Psoas muscle (tissue), 8 donors: ENCODE results near the gene STRN. TPM values are rescaled to one million over a fixed set of nuclear protein-coding genes. Genes with fewer than 3 reads are reported as not detected.
A peak's percentile ranks its signal among the peaks of the same experiment; 100 is the strongest.
"Not testable (repeated sequence)": the region's sequence is repeated elsewhere in the genome, so short reads cannot be mapped to it uniquely, and the experiment has no call there.

Experiments
- ATAC-seq, 4 donors: fragments of 200-7000 bp; cut with Tn5 transposase; one replicate each; pipeline ENCODE4 v1.9.1; 2020; ENCODE audit warnings: moderate library complexity in 3 of 4, mild to moderate bottlenecking in 2 of 4
- DNase-seq, 2 donors: peaks; one replicate each; pipeline ENCODE4 v3.0.0-alpha.2; 2020
- H3K27ac ChIP-seq: fragments of 200-600 bp; one replicate; pipeline ENCODE4 v1.8.0; 2022
- H3K27me3 ChIP-seq, 3 donors: fragments of 200-600 bp in 1 of 3; one replicate each; pipeline versions ENCODE4 v1.6.1 to v1.8.0; 2013 to 2022; ENCODE audit warnings: low read length in 2 of 3, mild to moderate bottlenecking in 2 of 3, moderate library complexity in 1 of 3; ENCODE audit not compliant: insufficient read depth in 3 of 3
- H3K36me3 ChIP-seq, 2 donors: fragments of 200-600 bp in 1 of 2; one replicate each; pipeline versions ENCODE4 v1.6.1 to v1.8.0; 2013 to 2022; ENCODE audit warnings: low read depth in 1 of 2, mild to moderate bottlenecking in 1 of 2, moderate library complexity in 1 of 2; ENCODE audit not compliant: insufficient read depth in 1 of 2
- H3K4me1 ChIP-seq: fragments of 200-600 bp; one replicate; pipeline ENCODE4 v1.8.0; 2022
- H3K4me3 ChIP-seq: fragments of 200-600 bp; one replicate; pipeline ENCODE4 v1.8.0; 2022; ENCODE audit warnings: mild to moderate bottlenecking
- H3K9me3 ChIP-seq: fragments of 200-600 bp; one replicate; pipeline ENCODE4 v1.8.0; 2022
- CTCF ChIP-seq: fragments of 200-600 bp; IDR thresholded peaks from one replicate; pipeline ENCODE4 v1.8.0; 2022; ENCODE audit warnings: antibody characterized with exemption
- WGBS, 3 donors: extraction: QIAGEN DNeasy Blood & Tissue Kit; methylation state at CpG; one replicate each; pipeline versions ENCODE4 v1.1.6 to v1.1.7; 2013; 5-methylcytosine and 5-hydroxymethylcytosine counted together
- intact Hi-C, 2 donors: fragments of 100-400 bp; cut with DNase I; formaldehyde crosslinking; loops; one replicate each; pipeline versions ENCODE4 v1.11.0 to v1.14.2; 2022
- polyA plus RNA-seq, 3 donors: library from polyadenylated mRNA; stranded (reverse); fragments of 200-250 nt; gene quantifications; one replicate each; pipeline ENCODE4 v1.2.3, GENCODE V29; 2013
- total RNA-seq, 4 donors: library from RNA; stranded (reverse); fragmentation: NEBNext Ultra II Directional in 2 of 4; extraction: Animal tissue kit (Norgen Biotek cat#: 25700) in 2 of 4; gene quantifications; one replicate each; pipeline versions ENCODE4 v1.2.1 to v1.2.4, GENCODE V29; 2021 to 2023
- donor health status: healthy with polysubstance abuse.
- donor health status: DM: no; HTN: no; CAD: no; lungs with moderate emphysema.
- donor health status: Bipolar disorder and iron deficiency.
- donor health status: healthy.
- donor health status: DM: yes; HTN: yes; CAD: no.
- donor health status: DM: no; HTN: no; CAD: no.
- donor health status: DM: no; HTN: no; CAD: no.
- donor health status: DM: yes; HTN: yes; CAD: no.

STRN gene
- total and polyA plus RNA-seq, 7 donors, result 12.7 to 48.5 (median 29.1) TPM

- 90 to 91% (median 91%) methylated on average over 7 of the region's 7 CpGs for WGBS, 3 donors
Measured at GRCh38 chr2:36892805-36893204, 73.5 kb downstream of the STRN start.

GRCh38 chr2:36889795-36890194 is 76.5 kb downstream of the STRN start:
- ATAC-seq (peak; percentile 81 to 96 (median 86)), DNase-seq (no peak)
- Histone ChIP-seq H3K36me3 (peaks cover 0 to 71% of the 10 kb centered on the region in 2 donors), H3K27me3 (no peaks in the 10 kb centered on the region), H3K4me1 (no peaks in the 10 kb centered on the region), H3K27ac (peak overlapping the region; percentile 42), H3K9me3 (no peaks in the 10 kb centered on the region), H3K4me3 (no peak overlapping the region)
- no peak for TF ChIP-seq CTCF
- WGBS, 3 donors, result 60 to 84% (median 76%) methylated on average over 4 of the region's 4 CpGs
- intact Hi-C loops, result loop anchor here in 1 of 2 donors (10.0 kb wide), 1 partner anchor 115 kb away; no protein-coding TSS in a partner anchor

More at GRCh38 chr2:36892805-36893204, 73.5 kb downstream of the STRN start:
- no peak for TF ChIP-seq CTCF
- Histone ChIP-seq H3K9me3 (no peaks in the 10 kb centered on the region), H3K4me1 (no peaks in the 10 kb centered on the region), H3K27ac (no peak overlapping the region), H3K27me3 (no peaks in the 10 kb centered on the region), H3K36me3 (peaks cover 0 to 67% of the 10 kb centered on the region in 2 donors), H3K4me3 (no peak overlapping the region)
- ATAC-seq (no peak), DNase-seq (no peak)
- intact Hi-C loops, result no loop called here

GRCh38 chr2:36887095-36887494 is 79.2 kb downstream of the STRN start:
- H3K36me3 ChIP-seq, result peaks cover 0 to 72% of the 10 kb centered on the region in 2 donors
- not testable (repeated sequence) for H3K9me3 ChIP-seq, ATAC-seq, H3K27me3 ChIP-seq, DNase-seq, H3K27ac ChIP-seq, H3K4me1 ChIP-seq, H3K4me3 ChIP-seq
- intact Hi-C loops, result loop anchor here in 1 of 2 donors (10.0 kb wide), 1 partner anchor 118 kb away; no protein-coding TSS in a partner anchor
- WGBS, 3 donors, result 96 to 97% (median 96%) methylated on average over 9 of the region's 9 CpGs

DNA sequence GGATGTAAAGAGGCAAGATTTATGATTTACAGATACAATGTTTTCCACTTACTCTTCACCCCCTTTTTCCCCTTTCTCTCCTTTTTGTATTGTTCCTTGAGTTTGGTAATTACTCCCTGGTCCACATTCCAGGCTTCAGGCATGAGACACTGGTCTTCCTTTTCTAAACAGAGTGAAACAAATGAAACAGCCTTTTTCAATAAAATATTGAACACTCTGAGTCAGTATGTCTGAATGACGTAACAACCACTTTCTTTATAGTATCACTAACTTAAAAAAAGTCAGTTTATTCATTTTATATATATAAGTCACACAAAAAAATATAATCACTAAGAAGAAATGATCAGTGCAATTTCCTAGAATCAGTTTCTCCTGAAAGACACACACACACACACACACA is 79.7 kb downstream of the STRN start:
- Histone ChIP-seq H3K27me3 (no peaks in the 10 kb centered on the region), H3K9me3 (no peaks in the 10 kb centered on the region), H3K36me3 (peaks cover 0 to 72% of the 10 kb centered on the region in 2 donors), H3K27ac (no peak overlapping the region), H3K4me1 (no peaks in the 10 kb centered on the region), H3K4me3 (no peak overlapping the region)
- ATAC-seq (no peak), DNase-seq (no peak)
- intact Hi-C loops, result loop anchor here in 1 of 2 donors (10.0 kb wide), 1 partner anchor 118 kb away; no protein-coding TSS in a partner anchor
- TF ChIP-seq CTCF, result no peak
- 94 to 100% (median 97%) methylated on average over 1 of the region's 1 CpG for WGBS, 3 donors

- DNase-seq, result no peak
- no peak overlapping the region for H3K4me3 ChIP-seq
- H3K36me3 ChIP-seq, result peaks cover 0 to 66% of the 10 kb centered on the region in 2 donors
- H3K27me3 ChIP-seq, result no peaks in the 10 kb centered on the region
- intact Hi-C loops, result loop anchor here in 1 of 2 donors (10.0 kb wide), 1 partner anchor 119 kb away; no protein-coding TSS in a partner anchor
- 84 to 91% (median 88%) methylated on average over 3 of the region's 3 CpGs for WGBS, 3 donors
- no peak for ATAC-seq
- H3K9me3 ChIP-seq, result no peaks in the 10 kb centered on the region
- TF ChIP-seq CTCF, result no peak
- no peak overlapping the region for H3K27ac ChIP-seq
- no peaks in the 10 kb centered on the region for H3K4me1 ChIP-seq
Measured at GRCh38 chr2:36885605-36886004, 80.7 kb downstream of the STRN start.
